Stimulated activated CD8-positive, alpha-beta memory T cell treated with anti-CD3 and anti-CD28 coated beads, Interleukin-4, amount 100 ng/mL, for 4 hours (primary cell): ENCODE results near the gene FBXO5.
"Not testable (repeated sequence)": the region's sequence is repeated elsewhere in the genome, so short reads cannot be mapped to it uniquely, and the experiment has no call there.

Experiments used
- DNase-seq, 2 donors: peaks; one replicate each; pipeline ENCODE4 v3.0.0-alpha.2; 2020; ENCODE audit warnings: low read depth in 2 of 2, low spot score in 1 of 2

FBXO5 gene

DNA sequence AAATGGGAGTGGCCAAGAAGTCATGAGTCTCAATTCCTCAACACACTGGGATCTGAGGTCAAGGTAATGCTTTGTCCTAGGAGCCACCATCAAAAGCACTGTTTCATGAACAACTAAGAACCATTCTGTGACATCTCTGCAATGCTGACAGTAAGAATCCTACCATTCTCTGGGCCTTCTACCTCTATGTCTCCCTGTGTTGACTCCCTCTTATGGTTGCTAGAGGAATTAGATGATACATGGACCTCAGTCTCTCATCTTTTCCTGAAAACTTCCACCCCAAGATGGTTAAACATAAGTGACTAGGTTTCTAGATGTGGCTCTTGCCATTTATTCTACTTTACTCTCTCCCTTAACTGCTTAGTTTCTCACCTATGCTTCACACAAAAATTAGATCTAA is 10.6 kb upstream of the FBXO5 start:
- DNase-seq: no peak

DNA sequence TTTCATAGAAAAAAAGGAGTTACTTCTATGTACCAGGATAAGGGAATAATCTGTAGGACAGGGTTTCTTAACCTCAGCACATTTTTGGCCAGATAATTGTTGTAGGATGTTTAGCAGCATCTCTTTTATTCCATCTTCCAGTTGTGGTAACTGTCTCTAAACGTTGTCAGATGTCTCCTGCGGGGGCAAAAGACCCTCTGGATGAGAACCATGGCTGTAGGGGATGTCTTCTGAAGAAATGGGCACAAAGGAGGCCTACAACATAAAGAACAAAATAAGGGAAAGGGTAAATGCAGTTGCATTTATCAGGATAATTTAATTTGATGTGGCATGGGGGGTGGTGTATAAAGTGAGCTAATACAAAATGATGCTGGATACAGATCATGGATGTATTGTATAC is 4.1 kb upstream of the FBXO5 start:
- no peak for DNase-seq

DNA sequence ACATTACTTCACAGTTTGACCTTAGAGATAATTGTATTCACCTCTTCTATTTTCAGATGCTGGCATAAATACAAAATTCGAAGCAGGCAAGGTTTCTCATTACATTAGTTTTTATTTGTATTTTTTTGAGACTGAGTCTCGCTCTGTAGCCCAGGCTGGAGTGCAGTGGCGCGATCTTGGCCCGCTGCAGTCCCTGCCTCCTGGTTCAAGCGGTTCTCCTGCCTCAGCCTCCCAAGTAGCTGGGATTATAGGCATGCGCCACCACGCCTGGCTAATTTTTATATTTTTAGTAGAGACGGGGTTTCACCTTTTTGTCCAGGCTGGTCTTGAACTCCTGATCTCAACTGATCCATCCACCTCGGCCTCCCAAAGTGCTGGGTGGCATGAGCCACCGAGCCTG is 2.5 kb upstream of the FBXO5 start:
- DNase-seq: not testable (repeated sequence)

DNA sequence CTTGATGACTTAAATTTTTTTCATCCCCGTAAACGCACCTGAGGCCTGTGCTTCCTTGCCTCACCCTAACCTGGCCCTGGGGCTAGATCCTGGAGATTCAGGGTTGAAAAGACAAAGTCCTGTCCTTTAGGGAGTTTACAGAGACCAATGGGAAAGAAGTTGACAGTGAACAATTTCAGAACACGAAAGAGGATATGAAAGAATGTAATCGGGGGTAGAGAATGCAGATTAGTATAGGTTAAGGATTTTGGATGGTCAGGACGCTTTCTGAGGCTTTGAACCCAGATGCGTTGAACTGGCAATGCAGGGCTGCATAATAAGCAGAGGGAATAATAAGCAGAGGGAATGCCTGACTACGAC is 1.7 kb upstream of the FBXO5 start:
- no peak for DNase-seq

DNA sequence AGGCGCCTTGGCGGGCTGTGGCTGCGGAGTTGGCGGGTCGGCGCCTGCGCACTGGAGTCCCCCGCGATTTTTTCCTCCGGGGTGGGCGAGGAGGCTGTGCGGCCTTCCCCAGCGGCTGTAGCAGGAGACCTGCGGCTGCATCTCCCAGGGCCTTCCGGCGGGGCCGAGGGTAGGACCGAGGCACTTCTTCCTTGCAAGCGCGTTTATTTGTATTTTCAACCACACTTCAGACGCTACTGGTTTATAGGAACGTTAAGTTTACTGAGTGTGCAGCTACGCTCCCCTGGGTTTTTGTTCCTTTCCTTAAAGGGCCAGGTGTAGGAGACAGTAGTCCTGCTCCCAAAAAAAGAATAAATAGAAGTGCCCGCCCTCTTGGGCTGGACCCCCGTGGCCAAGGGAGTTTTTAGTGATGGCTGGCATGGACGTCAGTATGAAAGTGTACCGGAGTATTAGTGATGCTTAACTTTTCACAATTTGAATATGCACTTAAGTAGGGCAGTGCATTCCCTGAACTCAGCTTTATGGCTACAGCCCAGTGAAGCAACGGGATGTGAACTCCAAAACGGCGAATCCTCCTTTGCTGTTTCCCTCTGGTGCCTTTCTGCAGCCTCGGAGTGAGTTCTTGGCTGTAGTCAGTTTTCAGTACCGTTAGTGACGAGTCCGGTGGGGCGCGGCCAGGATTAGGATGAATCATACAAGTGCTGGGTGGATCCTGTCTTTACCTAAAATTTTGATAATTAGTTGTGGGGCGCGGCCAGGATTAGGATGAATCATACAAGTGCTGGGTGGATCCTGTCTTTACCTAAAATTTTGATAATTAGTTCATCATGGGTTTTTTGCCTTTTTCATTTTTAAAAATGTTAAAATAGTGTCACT is 1.0 kb upstream of the FBXO5 start:
- peak; percentile 88 to 91 for DNase-seq

DNA sequence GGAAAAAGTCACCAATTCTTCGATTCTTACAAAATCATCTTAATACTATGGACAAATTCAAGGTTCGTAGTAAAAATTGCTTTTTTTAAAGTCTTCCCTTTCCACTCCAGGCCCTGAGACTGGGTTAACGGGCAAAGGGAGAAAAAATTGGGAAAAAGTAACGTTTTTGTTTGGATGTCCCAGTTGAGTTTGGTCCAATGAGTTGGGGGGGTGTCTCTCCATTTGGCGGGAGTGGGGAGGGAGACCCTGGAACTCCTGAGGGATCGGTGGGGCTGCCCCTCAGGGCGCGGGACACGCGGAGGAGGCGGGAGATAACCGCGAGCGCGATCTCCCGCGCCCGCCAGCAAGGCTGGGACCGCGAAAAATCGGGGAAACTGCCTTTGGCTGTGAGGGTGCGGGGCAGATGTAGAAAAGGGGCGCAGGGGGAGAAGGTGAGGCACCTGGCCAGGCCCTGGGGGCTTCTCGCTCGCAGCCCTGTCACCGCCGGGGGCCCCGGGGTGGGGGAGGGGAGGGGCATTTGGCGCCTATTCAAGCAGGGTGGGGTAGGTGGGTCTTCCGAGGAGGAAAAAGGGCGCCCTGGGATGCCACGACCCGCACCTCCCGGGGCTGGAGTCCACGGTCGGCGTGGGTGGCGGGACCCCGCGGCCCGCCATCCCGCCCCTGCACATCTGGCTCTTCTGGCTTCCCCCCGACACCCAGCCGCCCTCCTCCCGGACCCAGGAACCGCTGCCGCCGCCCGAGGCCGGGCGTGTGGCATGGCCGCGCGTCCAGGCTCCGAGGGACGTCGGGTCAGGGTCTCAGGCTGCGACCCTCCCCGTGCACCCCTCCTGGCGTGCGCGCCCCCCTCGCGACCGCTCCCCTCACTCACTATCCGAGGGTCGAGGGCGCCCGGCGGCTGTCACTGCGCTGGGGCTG is 595 bp downstream of the FBXO5 start:
- no peak for DNase-seq

DNA sequence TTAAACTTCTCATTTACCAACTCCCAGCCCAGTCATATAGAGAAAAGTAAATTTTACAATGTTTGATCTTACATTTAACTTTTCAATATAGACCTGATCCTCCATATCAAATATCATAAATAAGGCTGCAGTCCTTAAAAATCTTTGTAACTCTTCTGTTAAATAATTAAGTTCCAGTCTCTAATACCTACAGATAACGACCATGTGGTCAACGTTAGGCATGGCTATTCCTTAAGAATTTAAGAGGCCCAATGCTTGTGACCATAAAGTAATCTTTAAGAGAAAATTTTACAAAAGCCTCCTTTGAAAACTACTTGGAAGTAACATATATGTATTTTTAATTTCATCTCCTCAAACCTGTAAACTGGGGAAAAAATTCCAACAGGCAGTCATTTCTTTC is 1.6 kb downstream of the FBXO5 start:
- DNase-seq: no peak

DNA sequence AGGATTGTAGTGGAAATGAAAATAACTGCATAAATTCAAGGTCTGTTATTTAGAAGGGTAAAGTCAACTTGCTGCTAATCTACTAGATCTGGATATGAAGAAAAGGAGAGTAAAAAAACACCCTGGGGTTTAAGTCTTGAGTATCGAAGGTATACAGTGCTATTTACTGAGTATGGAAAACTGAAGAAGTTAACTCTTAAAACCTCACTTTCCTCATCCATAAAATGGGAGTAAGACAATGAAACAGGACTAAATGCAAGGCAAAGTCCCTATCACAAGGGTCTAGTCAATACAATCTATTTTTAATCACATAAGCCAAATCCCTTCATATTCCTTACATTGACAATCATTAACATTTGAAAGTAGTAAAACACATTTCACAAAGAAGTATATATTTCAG is 2.2 kb downstream of the FBXO5 start:
- no peak for DNase-seq

DNA sequence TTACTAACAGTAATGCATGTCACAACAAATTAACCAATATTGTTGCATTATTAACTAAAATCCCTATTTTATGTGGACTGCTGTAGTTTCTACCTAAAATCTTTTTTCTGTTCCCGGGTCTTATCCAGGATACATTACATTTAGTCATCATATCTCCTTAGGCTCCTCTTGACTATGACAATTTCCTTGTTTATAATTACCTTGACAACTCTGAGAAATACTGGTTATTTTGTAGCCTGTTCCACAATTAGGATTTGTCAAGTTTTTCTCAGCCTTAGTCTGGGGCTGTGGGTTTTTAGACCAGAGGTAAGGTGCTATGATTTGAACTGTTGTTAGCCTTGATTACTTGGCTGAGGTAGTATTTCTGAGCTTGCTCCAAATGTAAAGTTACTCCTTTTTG is 3.7 kb downstream of the FBXO5 start:
- no peak for DNase-seq

DNA sequence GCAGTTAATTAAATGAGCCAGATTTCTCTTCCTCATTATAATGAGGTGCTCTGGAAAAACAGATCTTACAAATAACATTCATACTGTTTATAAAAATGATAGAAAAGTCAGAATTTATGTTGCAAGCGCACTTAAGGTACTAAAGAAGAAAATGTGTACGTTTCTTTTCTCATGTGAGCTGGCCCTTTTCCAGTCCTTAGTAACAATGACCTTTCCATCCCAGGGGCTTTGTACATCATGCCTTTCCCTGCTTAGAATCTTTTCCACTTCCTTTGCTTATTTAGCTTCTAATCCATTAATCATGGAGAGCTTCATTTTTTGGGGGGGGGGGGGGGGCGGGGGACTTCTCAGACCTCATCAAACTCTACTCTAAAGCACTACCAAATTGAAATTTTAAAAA is 4.8 kb downstream of the FBXO5 start:
- DNase-seq: no peak

DNA sequence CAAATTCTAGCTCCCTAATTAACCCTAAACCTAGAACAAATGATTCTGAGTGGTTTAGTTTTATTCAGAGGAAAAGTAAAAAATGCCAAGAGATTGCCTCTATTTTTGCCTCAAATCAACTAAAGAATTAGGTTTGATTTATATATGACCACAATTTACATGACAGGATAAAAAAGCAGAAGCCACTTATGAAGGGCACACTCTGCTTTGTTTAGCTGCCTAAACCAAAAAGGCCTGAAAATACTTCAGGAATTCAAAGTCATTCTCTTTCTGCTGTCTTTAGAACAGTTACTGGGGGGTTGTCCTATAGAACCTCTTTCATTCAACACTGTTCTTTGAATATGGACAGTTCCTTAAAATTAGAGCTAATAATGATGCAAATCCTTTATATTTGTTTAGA is 5.3 kb downstream of the FBXO5 start:
- no peak for DNase-seq

DNA sequence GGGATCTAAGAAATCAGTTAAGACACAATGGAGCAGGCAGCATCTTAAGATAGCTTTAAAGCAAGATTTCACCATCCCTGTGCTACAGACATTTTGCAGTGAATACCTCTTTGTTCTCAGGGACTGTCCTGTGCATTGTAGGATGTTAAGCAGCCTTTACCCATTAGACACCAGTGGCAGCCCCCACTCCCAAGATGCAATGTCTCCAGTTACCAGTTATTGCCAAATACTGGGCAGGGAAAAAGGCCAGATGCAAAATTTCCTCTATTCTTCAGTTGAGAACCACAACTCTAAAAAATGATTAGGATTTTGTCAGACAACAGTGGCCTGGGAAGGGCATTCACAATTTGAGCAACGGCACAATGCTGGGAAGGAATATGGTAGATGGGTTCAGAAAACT is 6.1 kb downstream of the FBXO5 start:
- no peak for DNase-seq

DNA sequence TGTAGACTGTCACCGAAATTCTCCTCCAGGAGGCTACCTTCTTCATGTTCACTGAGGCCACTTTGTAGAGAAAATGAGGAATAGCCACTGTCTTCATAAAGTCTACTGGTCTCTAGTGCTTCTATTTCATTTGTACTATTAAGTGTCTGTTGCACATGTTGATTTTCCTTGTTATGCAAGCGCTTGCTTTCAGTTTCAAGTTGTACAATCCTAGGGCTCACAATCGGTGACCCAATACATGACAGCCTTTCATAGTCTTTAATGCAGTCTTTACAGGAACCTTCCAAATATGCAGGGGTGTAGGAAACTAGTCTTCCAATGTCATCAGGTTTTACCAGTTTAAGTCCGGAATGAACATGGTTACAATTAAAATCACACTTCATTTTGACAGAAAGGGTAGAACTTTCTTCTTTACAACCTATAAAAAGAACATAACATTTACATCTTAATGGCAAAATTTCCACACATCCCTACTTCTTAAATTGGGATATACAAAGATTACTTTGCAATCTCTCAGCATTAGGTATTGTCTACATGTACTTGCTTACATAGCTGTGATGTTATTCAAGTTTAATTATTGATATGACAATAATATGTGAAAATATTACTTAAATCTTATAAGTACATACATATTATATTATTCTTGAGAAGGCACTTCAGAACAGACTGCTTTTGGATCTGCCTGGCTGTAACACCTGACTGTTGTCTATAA is 7.5 kb downstream of the FBXO5 start:
- no peak for DNase-seq

DNA sequence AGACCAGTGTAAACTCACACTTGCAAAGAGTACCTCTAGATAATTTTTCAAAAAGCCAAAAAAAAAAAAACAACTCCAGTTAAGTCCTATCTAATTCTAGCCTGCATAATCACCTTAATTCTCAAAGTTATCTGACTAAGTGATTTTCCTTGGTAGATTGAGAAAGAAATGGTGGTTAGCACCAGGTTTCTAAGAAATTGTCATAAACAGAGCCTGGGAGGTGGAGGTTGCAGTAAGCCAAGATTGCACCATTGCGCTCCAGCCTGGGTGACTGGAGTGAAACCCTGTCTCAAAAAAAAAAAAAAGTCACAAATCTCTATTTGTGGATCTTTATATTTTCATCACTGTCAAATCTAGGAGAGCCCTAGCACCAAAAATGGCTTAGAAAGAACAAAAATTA is 8.9 kb downstream of the FBXO5 start:
- no peak for DNase-seq

DNA sequence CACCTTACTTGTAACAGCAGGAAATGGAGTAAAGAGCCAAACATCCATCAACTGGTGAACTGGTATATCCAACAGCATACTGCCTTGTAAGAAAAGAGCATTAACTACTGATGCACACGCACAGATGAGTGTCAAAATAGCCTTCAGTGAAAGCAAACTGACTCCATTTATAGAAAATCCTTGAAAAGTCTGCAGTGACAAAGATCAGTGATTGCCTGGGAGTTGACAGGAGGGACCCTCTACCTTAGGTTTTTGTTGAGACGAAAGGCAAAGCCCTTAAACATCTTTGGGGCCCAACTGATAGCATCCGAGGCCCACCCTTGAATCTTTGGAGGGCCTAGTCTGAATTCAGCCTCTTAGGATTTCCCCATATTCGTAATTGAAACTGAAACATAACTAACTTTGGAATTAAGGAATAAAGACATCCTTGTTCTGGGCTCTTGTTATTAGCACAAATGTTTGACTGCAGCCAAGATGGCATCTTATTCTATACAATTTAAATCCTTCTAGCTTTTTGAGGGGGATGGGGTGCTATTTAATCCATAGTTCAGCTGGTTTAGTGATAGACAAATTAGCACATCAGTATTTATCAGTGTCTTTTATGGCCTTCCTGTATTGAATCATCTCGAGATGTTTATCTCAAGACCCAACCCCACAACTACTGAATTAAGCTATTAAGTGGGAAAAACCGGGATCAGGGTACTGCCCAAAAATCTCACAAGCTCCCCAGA is 13.0 kb downstream of the FBXO5 start:
- DNase-seq: no peak

DNA sequence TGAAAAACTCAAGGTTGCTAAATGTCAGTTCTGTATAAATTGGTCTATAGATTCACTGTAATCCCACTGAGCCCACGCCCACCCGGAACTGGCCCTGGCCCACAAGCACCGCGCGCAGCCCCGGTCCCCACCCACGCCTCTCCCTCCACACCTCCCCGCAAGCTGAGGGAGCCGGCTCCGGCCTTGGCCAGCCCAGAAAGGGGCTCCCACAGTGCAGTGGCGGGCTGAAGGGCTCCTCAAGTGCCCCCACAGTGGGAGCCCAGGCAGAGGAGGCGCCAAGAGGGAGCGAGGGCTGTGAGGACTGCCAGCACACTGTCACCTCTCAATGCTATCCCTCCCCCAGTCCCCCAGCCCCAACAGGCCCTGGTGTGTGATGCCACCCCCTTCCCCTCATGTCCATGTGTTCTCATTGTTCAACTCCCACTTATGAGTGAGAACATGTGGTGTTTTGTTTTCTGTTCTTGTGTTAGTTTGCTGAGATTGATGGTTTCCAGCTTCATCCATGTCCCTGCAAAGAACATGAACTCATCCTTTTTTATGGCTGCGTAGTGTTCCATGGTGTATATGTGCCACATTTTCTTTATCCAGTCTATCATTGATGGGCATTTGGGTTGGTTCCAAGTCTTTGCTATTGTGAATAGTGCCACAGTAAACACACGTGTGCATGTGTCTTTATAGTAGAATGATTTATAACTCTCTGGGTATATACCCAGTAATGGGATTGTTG is 16.5 kb downstream of the FBXO5 start:
- DNase-seq: not testable (repeated sequence)

DNA sequence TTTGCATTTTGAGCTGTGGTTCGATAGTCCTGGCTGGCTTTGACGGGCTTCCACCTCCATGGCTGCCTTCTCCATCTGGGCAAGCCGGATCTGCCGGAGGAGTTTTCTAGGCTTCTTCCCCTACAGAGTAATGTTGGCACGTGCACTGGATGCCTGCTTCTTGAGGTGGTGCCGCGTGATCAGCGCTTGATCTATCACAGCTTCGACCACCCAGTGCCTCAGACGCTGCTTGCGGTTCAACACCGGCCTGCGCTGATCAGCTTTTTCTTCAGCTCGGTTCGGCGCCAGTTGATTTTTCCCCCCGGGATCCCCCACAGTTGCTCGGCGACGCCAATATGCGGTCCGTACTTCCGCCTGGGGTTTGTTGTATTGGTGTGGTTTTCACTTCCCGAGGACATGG is 23.5 kb downstream of the FBXO5 start:
- DNase-seq: no peak

DNA sequence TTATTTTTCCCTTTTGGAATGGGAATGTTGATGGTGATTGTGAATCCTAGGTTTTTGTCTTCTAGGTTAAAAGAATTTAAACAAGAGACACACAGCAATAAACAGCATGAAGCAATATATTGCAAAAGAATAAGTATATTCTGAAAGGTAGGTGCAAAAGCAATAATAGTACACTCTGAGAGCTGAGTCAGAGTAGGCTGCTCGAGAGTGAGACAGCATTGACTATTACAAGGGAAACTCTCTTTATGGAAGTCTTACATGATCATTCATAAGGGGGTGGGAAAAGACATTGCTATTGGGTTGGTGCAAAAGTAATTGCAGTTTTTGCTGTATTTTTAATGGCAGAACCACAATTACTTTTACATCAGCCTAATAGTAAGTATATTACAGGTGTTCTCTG is 25.0 kb downstream of the FBXO5 start:
- DNase-seq: no peak

DNA sequence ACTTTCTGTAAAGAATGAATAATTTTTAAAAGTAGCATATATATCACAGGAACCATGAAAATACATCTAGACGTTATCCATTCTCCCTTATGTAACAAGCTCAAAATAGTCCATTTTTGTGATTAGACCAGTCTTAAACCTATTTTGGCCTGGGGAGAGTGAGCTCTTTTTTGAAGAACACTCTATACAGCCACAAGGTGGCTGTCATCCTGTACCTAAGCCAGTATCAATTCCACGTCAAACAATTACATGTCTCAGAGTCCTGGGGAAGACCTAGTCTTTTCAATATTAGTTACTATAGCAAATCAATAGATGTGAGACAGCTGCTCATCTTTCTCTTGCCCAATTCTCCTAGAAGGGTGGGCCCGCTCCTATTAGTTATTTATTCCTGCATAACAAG is 28.4 kb downstream of the FBXO5 start:
- DNase-seq: no peak

DNA sequence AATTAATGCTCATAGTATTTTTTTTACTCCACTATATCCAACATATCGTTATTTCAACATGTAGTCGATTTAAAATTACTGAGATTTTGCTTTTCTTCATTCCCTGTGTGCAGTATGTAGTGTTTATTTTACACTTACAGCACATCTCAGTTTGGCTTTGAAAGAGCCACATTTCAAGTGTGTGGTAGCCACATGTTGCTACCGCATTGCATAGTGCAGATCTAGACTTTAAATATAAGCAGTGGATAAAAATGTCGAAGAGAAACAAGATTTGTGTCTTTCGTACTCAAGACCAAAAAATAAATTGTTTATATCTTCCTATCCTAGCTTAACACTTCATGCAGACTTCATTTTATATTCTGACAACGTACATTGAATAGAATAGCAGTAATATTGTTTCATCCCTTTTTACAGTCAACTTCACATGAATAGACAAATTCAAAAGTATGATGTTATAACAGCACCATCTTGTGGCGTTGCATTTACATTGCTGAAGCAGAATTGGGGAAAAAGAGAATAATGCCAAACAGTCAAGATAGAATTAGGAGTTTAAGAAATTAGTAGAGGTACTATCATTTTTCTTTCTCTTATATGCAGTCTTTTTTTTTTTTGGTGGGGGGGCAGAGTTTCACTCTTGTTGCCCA is 29.9 kb downstream of the FBXO5 start:
- DNase-seq: no peak
